GM18861 (cell line): ENCODE data around the gene PRR19.

Experiments
- ATAC-seq: cut with Tn5 transposase; IDR thresholded peaks from one replicate; pipeline ENCODE4 v1.9.1; 2021; ENCODE audit not compliant: unreplicated experiment

PRR19 gene

DNA sequence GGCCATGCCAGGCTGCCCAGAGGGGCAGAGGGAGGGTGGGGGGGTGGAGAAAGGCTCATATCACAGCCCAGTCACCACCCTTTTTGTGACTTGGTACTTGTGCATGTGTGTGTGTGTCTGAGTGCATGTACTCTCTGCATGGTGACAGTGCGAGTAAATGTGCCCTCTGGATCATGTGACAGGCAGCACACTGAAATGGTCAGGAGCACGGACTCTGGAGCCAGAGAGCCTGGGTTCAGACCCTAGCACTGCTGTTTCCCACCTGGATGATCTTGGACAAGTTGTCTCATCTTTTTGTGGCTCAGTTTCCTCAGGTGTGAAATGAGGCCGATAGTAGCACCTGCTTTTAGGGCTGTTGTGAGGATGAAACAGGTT lies 30.9 kb upstream of the PRR19 start:
- no peak for ATAC-seq

DNA sequence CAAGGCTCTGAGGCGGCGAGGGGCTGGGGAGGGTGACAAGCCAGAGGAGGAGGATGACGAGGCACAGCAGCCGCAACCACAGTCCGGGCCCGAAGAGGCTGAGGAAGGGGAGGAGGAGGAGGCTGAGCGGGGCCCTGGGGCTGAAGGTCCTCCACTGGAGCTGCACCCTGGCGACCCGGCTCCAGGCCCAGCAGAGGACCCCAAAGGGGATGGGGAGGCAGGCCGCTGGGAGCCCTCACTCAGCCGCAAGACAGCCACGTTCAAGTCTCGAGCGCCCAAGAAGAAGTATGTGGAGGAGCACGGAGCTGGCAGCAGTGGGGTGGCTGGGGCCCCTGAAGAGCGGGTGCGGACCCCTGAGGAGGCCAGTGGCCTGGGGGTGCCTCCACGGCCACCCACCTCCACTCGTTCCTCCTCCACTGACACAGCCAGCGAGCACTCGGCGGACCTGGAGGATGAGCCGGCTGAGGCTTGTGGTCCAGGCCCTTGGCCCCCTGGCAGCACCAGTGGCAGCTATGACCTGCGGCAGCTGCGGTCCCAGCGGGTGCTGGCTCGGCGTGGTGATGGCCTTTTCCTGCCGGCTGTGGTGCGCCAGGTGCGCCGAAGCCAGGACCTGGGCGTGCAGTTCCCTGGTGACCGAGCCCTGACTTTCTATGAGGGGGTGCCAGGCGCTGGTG lies 29.9 kb upstream of the PRR19 start:
- no peak for ATAC-seq

DNA sequence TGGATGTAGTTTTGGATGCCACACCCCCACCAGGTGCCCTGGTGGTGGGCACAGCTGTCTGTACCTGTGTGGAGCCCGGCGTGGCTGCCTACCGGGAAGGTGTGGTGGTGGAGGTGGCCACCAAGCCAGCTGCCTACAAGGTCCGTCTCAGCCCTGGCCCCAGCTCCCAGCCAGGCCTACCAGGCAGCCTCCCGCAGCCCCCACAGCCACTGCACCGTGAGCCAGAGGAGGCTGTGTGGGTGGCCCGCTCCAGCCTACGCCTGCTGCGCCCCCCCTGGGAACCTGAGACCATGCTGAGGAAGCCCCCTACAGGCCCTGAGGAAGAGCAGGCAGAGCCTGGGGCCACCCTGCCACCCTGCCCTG lies 29.4 kb upstream of the PRR19 start:
- no peak for ATAC-seq

DNA sequence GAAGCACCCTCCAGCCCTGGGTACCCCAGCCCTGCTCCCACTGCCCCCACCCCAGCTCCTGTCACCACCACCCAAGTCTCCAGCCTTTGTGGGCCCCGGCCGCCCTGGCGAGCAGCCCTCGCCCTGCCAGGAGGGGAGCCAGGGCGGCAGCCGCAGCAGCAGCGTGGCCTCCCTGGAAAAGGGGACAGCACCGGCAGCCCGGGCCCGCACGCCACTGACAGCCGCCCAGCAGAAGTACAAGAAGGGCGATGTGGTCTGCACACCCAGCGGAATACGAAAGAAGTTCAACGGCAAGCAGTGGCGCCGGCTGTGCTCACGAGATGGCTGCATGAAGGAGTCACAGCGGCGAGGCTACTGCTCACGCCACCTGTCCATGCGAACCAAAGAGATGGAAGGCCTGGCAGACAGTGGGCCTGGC lies 28.9 kb upstream of the PRR19 start:
- no peak for ATAC-seq

DNA sequence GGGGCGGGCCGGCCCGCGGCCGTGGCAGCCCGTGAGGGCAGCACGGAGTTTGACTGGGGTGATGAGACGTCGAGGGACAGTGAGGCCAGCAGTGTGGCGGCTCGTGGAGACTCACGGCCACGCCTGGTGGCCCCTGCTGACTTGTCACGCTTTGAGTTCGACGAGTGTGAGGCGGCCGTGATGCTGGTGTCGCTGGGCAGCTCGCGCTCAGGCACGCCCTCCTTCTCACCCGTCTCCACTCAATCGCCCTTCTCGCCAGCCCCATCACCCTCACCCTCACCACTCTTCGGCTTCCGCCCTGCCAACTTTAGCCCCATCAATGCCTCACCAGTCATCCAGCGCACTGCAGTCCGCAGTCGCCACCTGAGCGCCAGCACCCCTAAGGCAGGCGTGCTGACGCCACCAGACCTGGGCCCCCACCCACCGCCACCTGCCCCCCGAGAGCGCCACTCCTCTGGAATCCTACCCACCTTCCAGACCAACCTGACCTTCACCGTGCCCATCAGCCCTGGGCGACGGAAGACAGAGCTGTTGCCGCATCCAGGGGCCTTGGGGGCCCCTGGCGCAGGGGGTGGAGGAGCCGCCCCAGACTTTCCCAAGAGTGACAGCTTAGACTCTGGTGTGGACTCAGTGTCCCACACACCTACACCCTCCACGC lies 28.4 kb upstream of the PRR19 start:
- no peak for ATAC-seq

DNA sequence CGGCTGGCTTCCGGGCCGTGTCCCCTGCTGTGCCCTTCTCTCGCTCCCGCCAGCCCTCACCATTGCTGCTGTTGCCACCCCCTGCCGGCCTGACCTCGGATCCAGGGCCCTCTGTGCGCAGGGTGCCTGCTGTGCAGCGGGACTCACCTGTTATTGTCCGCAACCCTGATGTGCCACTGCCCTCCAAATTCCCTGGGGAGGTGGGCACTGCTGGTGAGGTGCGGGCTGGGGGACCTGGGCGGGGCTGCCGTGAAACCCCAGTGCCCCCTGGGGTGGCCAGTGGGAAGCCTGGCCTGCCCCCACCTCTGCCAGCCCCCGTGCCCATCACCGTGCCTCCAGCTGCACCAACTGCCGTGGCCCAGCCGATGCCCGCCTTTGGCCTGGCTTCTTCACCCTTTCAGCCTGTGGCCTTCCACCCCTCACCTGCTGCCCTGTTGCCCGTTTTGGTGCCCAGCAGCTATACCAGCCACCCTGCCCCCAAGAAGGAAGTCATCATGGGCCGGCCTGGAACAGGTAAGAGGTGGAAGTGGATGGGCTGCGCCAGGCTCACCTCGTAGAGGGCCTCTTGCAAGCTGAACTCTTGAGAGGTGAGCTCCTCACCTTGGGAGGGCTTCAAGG lies 27.8 kb upstream of the PRR19 start:
- no peak for ATAC-seq

DNA sequence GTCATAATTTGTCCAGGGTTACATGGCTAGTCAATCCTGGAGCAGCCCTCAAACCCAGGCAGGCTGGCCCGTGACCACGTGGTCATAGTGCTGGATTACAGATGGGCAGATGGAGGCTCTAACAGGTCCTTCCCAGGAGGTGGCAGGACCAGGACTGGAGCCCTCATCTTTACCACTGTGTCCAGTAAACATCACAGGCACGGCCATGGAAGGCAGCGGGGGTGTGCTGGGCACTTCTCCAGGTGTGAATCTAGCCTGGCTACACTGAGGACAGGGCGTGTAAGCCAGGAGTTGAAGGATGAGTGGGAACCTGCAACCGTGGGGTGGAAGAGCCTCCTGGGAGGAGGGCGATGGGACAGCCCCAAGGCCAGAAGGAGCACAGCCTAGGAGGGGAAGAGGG lies 26.8 kb upstream of the PRR19 start:
- no peak for ATAC-seq

DNA sequence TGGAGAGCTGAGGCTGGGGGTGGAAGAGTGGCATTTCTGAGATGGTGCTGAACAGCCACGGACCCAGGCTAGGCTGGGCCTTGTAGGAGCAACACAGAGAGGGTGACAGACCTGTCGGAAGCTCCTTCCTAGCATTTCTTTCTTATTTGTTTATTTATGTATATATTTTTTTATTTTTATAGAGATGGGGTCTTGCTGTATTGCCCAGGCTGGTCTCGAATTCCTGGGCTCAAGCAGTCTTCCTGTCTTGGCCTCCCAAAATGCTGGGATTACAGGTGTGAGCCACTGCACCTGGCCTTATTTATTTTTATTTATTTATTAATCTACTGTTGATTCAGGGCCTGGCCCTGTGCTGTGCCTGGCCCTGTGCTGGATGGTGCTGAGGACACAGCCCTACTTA lies 26.4 kb upstream of the PRR19 start:
- ATAC-seq: no peak

DNA sequence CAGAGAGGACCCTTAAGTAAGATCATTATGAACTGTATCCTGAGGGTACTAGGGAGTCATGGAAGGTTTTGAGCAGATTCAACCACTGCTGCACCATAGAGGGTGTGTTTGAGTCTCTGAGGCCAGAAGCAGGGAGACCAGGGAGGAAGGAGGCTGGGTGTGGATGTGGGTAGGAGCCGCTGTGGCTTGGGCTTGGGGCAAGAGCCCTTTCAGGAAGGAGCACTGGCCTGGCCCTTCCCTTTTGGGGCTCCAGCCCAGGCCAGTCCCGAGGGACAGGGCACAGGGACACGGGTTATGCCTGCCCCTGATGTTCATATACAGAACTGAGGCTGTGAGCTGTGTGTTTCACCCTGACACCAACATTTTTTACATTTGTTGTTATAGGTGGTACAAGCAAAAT lies 25.6 kb upstream of the PRR19 start:
- ATAC-seq: no peak

DNA sequence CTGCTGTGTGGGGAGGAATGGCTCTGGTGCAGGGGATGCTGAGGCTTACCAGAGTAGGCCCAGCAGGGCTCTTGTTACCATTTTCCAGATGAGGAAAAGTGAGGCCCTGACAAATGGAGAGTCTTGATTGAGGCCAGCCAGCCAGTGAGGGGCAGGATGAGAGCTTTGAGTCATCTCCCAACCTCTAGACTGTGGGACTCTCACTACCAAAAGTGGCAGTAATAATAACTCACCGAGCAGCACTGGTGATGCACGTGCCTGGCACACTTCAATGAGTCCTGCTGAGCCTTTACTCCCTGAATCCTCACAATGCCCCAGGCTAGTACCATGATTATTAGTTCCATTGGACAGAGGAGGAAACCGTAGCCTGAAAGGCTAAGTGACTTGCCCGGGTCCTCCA lies 25.1 kb upstream of the PRR19 start:
- ATAC-seq: no peak

DNA sequence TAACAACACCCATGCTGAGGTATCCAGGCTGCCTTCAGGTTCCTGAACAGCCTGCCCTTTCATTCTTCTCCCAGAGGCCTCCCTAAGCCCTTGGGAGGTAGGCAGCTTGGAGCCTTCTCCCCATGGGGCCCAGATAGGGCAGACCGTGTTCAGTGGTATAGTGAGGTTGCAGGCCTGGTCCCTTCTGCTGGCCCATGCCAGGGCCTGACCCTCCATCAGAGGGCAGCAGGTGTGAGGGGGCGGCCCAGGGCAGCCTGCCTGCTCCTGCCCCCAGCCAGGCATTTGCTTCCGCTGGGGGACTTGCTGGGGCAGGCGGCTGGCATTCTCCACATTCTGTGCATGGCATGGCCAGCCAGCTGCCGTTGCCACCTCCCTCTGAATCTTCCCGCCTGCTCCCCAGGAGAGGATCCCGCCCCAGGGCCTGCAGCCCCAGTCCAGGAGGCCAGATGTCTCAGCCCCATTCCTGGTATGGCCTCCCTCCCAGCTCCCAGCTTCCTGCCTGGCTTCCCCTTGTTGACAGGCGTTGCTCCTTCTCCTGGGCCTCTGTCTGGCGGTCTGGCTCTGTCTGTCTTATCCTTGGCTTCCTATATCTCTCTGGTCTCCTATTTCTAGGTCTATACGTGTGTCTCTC lies 24.0 kb upstream of the PRR19 start:
- ATAC-seq: no peak

DNA sequence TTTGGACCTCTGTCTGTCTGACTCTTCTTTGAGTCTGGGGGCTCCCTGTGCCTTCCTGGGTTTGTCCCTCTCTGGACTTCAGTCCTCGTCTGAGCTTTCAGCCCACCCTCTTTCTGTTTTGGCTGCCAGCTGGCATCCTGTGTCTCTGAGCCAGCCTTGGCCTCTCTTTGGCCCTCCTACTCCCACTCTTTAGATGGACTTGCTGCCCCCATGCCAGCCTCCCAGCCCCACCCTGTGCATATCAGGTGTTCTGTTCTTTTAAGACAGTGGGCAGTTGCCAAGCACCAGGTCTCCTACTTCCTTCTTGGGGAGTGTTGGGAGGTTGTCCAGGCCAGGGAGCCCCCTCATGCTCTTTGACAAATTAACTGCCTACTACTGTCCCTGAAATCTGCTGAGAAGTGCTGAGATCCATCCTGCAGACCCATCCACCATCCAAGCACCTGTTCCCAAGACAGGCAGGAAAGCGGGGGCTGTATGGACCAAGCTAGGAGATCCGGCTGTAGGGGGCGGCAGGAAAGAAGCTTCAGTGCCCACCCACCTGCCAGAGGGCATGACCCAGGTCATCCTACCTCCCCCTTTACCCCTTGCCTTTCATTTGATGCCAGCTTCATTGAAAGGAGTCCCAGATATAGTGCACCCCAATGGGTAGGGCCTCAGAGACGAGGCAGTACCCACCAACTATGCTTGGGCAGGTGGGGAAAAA lies 23.3 kb upstream of the PRR19 start:
- ATAC-seq: no peak

DNA sequence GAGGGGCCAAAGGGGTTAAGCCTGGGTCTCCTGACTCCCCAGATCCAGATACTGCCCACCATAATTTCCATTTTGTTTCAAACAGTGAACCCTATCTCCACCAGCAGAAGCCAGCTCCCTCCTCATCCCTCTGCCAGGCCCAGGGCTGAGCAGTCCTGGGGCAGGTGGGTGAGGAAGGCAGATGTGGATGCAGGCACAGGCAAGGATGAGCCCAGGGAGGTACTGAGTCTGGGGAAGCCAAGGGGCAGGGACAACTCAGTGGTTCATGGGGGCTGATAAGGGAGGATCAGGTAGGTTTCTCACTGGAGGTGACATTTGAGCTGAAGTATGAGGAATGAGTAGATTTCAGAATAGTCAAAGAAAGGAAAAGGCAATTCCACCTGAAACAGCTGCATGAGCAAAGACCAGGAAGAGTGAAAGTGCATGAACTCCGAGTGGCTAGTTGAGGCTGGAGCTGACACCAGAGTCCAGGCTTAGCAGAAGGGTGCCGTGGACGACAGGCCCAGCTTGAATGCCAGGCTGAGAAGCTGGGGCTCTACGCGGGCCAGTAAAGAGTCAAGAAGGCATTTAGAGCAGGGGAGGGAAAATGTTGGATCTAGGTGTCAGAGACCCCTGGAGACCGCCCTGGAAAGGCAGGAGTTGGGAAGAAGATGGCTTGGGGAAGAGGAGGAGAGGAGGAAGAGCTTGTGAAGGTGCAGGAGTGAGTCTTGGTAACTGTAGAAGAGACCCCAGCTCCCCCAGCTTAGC lies 22.6 kb upstream of the PRR19 start:
- ATAC-seq: no peak

DNA sequence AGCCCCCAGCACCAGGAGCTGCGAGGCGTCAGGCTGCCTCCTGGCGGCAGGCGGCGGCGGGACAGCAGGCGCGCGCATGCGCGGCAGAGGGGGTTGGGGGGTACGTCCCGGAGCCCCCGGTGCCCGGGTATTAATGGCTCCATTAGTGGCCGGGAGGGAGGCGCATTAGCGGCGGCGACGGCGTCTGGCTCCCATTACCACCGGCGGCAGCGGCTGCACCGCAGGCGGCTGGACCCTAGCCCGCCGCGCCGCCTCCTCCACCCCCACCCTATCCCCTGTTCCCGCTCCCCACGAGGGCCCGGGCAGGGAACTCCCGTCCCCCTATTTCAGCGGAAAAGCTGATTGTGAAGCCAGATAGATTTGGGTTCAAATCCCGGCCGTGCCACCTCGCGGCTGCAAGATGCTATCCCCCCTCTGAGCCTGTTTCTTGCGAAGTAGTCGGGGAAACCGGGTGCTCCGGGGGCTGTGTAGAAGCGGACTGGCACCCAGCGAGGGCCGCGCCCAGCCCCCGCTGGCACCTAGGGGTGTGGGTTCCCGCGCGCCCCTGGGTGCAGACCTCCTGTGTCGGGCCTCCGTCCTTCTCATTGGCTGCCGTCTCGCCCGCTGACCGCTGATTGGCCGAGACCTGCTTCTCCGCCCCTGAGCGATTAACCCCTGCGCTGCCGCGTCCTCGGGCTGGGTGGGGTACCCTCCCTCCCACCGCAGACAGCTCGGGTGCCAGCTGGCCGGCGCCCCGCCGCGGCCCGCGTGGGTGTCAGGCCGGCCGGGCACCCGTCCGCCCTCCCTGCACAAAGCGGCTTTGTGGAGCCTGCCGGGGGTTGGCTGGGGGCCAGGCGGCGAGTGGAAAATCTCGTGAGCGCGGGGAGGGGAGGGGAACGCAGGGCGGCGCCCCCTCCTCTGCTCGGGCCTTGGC lies 21.8 kb upstream of the PRR19 start:
- ATAC-seq: peak; percentile 19

DNA sequence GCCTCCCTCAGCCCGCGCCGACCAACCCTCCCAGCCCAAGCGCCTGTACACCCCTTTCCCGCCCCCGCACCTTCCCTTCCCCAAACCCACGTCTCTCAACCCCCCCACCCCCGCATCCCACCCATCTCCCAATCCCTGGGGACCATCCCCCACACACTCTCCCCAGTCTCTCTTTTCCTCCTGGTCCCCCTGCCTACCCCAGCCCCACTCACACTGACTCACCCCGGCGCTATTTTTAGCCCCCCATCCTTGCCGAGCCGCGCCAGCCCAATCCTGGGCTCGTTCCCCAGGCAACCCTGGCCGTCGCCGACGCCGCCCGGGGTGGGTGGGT lies 21.2 kb upstream of the PRR19 start:
- no peak for ATAC-seq

DNA sequence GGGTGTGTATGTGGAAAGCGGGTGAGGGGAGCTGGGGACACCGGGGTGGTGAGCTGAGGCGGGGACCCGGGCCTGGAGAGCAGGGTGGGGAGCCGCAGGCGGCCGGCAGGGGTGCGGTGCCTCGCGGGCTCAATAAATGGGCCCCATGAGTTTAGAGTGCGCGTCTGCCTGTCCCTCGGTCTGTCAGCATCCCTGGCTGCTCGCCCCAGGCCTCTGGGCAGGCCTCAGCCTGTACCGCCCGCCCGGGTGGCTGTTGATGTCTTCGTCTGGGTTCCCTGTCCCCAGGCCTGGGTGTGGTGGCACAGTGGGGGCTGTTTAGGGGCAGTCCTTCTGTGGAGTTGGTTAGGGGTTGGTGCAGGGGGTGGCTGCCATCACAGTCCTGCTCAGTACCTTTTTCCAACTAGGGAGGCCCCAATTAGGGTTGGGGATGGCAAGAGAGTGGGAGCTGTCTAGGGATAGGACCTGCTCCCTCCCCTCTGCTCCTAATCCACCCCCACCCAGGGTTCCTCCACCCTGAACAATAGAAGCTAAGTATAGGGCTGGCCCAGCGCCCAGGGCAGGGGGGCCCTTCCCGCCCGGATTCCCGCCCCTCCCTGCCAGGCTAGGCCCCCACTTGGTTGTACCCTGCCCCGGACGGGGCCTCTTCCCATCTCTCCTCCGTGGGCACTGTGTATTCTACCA lies 20.6 kb upstream of the PRR19 start:
- no peak for ATAC-seq

DNA sequence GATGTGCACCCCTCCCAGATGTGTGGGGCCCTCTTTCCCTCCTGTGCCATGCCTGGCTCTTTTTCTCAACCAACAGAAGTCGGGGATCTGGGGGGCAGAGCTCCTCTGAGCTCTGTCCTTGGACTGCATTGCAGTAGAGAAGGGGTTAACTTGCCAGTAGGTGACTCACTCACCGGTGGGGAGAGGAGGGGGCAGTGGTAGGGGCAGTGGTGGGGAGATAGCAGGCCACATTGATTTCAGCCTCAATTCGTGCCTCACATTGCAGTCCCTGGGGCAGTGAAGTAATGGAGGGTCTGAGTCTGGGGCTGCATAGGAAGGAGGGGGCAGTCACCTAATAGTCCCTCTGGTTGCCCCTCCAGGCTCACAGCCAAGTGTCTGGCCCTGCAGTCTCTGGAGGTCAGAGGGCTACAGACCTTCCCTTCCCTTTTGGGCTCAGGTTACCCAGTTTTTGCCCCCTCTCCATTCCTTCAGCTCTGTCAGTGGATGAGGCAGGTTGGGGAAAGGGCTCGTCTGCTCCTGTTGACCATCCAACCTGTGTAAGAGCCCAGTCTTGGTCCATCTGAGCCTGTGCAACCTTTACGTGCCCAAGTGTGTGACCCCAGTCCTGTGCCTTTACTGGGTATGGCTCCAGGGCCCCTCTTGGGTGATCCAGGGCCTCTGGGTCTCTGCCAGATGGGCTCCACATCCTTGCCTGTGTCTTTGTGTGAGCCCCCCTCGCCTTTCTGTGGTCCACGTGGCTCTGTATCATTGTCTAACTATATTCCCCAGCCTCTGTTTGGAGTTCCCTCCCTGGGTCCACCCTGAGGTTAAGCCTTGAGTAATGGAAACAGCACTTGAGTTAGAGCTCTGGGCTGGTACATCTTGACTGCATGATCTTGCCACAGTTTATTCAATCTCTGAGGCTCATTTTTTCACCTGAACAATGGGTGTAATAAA lies 19.8 kb upstream of the PRR19 start:
- ATAC-seq: no peak

DNA sequence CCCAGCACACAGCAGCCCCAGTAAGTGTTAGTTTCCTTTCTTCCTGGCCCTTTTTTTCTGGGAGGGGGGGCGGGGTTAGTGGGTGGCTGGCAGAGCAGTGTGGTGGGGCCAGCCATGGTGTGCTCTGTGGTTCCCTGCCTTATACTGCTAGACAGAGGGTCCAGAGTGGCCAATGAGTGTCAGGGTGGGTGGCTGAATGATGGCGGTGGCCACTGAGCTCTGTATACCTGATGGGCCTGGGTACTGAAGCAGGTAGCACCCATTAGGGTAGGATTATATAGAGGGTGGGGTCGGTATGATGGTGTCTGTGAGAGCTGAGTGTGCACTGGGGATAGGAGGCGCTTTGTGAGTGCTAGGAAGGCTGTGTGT lies 19.1 kb upstream of the PRR19 start:
- ATAC-seq: no peak
